HepG2 (cell line): ENCODE measurements around the gene CCDC57. TPM values are rescaled to one million over a fixed set of nuclear protein-coding genes. Genes with fewer than 3 reads are reported as not detected.

Experiments used
- EED ChIP-seq: sonication (generic); formaldehyde crosslinking; IDR thresholded peaks from 2 replicates; pipeline ENCODE4 v1.5.0; 2020; ENCODE audit warnings: mild to moderate bottlenecking, missing genetic modification reagents
- ESRRA ChIP-seq: sonication (generic); formaldehyde crosslinking; IDR thresholded peaks from 2 replicates; pipeline ENCODE4 v1.5.1; 2020; ENCODE audit warnings: mild to moderate bottlenecking, low read depth, missing genetic modification reagents
- ETV6 ChIP-seq: sonication (generic); formaldehyde crosslinking; conservative IDR thresholded peaks from 2 replicates; pipeline ENCODE4 v1.4.0; 2020; ENCODE audit warnings: missing genetic modification reagents
- FIP1L1 ChIP-seq: fragments of 200-400 bp; formaldehyde crosslinking; IDR thresholded peaks from 2 replicates; pipeline ENCODE4 v1.6.1; 2018; ENCODE audit warnings: low read depth, mild to moderate bottlenecking, low read length, moderate library complexity, borderline replicate concordance; ENCODE audit not compliant: insufficient read depth
- GABPB1 ChIP-seq: IDR thresholded peaks from 2 replicates; pipeline ENCODE4 v1.6.1; 2016; ENCODE audit warnings: mild to moderate bottlenecking, missing genetic modification reagents, moderate library complexity, missing compliant biosample characterization
- HCFC1 ChIP-seq: fragments of 150-350 bp; IDR thresholded peaks from 2 replicates; pipeline ENCODE4 v1.6.1; 2014; ENCODE audit warnings: low read depth, low read length
- IKZF4 ChIP-seq: sonication (generic); formaldehyde crosslinking; IDR thresholded peaks from 2 replicates; pipeline ENCODE4 v1.5.1; 2020; ENCODE audit warnings: borderline replicate concordance, mild to moderate bottlenecking, low read depth, missing genetic modification reagents; ENCODE audit errors: not compliant biosample characterization
- KLF15 ChIP-seq: sonication (generic); formaldehyde crosslinking; IDR thresholded peaks from 2 replicates; pipeline ENCODE4 v1.8.1; 2023; ENCODE audit warnings: borderline replicate concordance, mild to moderate bottlenecking, inconsistent platforms, missing genetic modification reagents, mixed read lengths
- MNT ChIP-seq: fragments of 450-650 bp; IDR thresholded peaks from 2 replicates; pipeline ENCODE4 v1.6.1; 2016
- NR0B2 ChIP-seq: sonication (generic); formaldehyde crosslinking; IDR thresholded peaks from 2 replicates; pipeline ENCODE4 v1.4.0; 2020; ENCODE audit warnings: mild to moderate bottlenecking, missing genetic modification reagents
- PTBP1 ChIP-seq: fragments of 200-400 bp; formaldehyde crosslinking; IDR thresholded peaks from 2 replicates; pipeline ENCODE4 v1.6.1; 2018; ENCODE audit warnings: low read length, low read depth; ENCODE audit not compliant: poor library complexity, severe bottlenecking
- REXO4 ChIP-seq: sonication (generic); formaldehyde crosslinking; IDR thresholded peaks from 2 replicates; pipeline ENCODE4 v1.8.0; 2022; ENCODE audit warnings: missing genetic modification reagents, mild to moderate bottlenecking, borderline replicate concordance
- RORA ChIP-seq: sonication (generic); formaldehyde crosslinking; IDR thresholded peaks from 2 replicates; pipeline ENCODE4 v1.5.0; 2020; ENCODE audit warnings: mild to moderate bottlenecking, missing genetic modification reagents, moderate library complexity
- SMAD3 ChIP-seq: sonication (generic); formaldehyde crosslinking; IDR thresholded peaks from 2 replicates; pipeline ENCODE4 v1.4.0; 2020; ENCODE audit warnings: missing genetic modification reagents
- SMC3 ChIP-seq: IDR thresholded peaks from 2 replicates; pipeline ENCODE4 v1.6.1; 2011; ENCODE audit warnings: low read length, improper control_type of control experiment
- SPEN ChIP-seq: sonication (generic); formaldehyde crosslinking; IDR thresholded peaks from 2 replicates; pipeline ENCODE4 v1.5.1; 2020; ENCODE audit warnings: low read depth, mild to moderate bottlenecking, missing genetic modification reagents
- TOE1 ChIP-seq: sonication (generic); formaldehyde crosslinking; IDR thresholded peaks from 2 replicates; pipeline ENCODE4 v1.4.0; 2020; ENCODE audit warnings: mild to moderate bottlenecking, missing genetic modification reagents
- TRIM22 ChIP-seq: fragments of 450-650 bp; IDR thresholded peaks from 2 replicates; pipeline ENCODE4 v1.6.1; 2017
- ZBTB34 ChIP-seq: sonication (generic); formaldehyde crosslinking; IDR thresholded peaks from 2 replicates; pipeline ENCODE4 v1.8.0; 2022; ENCODE audit warnings: mild to moderate bottlenecking, missing genetic modification reagents
- ZNF142 ChIP-seq: sonication (generic); formaldehyde crosslinking; IDR thresholded peaks from 2 replicates; pipeline ENCODE4 v1.4.0; 2020; ENCODE audit warnings: missing genetic modification reagents
- polyA plus RNA-seq, 8 experiments: library from polyadenylated mRNA; depleted of rRNA in 3 of 8; stranded (reverse) in 7 of 8; unstranded in 1 of 8; fragments of >200 nt; fragmentation: Illumina TruSeq in 4 of 8; extraction: Trizol in 4 of 8; gene quantifications; 2 replicates each; pipeline versions ENCODE4 v1.2.1 to v1.2.3, GENCODE V29; 2011 to 2016; ENCODE audit warnings: low read depth in 4 of 8, missing spikeins in 1 of 8, mixed read lengths in 1 of 8; ENCODE audit not compliant: insufficient read depth in 1 of 8
- total RNA-seq, 5 experiments: library from RNA; depleted of rRNA; stranded (reverse); fragments of >200 nt; fragmentation: Illumina TruSeq; extraction: Trizol; gene quantifications; 2 replicates each; pipeline ENCODE4 v1.2.3, GENCODE V29; 2016; ENCODE audit warnings: low read depth in 1 of 5

Gene CCDC57
- total and polyA plus RNA-seq, 2 of the 13 experiments (the other 11 are each of a cell fraction or from before 2014, with no cell fraction given), result 59.3 to 59.9 TPM

GRCh38 chr17:82083009-82083408 lies 129.6 kb downstream of the CCDC57 start (continued):
- TF ChIP-seq ZNF142 (CRISPR knock-in tag) (no peak), REXO4 (CRISPR knock-in tag) (0 out of 2 replicates have a peak, but pooled peaks have one; percentile 20), ZBTB34 (no peak), ESRRA (CRISPR knock-in tag) (0 out of 2 replicates have a peak, but pooled peaks have one; percentile 17), TOE1 (CRISPR knock-in tag) (no peak), SPEN (CRISPR knock-in tag) (no peak), TRIM22 (no peak), FIP1L1 (no peak), IKZF4 (CRISPR knock-in tag) (no peak), MNT (no peak), SMC3 (no peak), RORA (CRISPR knock-in tag) (no peak), EED (CRISPR knock-in tag) (no peak), ETV6 (CRISPR knock-in tag) (no peak), GABPB1 (CRISPR knock-in tag) (no peak), NR0B2 (CRISPR knock-in tag) (no peak), SMAD3 (no peak), HCFC1 (no peak), PTBP1 (no peak), KLF15 (no peak)
